Motor neuron (in vitro differentiated cells): ENCODE results near the gene C15orf39. TPM values are rescaled to one million over a fixed set of nuclear protein-coding genes. Genes with fewer than 3 reads are reported as not detected.

Experiments used
- ATAC-seq, 8 experiments: fragments of 200-7000 bp; cut with Tn5 transposase; replicated peaks in 6 of 8; 2 replicates each; pipeline ENCODE4 v1.8.0; 2021; ENCODE audit warnings: mild to moderate bottlenecking in 8 of 8, moderate library complexity in 8 of 8
- H3K27ac ChIP-seq, 2 donors: fragments of 250-450 bp; sonication (Bioruptor Pico); 2 replicates each; pipeline ENCODE4 v1.9.0; 2021; ENCODE audit warnings: antibody characterized with exemption in 2 of 2, mild to moderate bottlenecking in 2 of 2, moderate library complexity in 1 of 2
- H3K4me1 ChIP-seq, 2 donors: fragments of 250-450 bp; sonication (Bioruptor Pico); replicated peaks in 1 of 2; 2 replicates each; pipeline ENCODE4 v1.6.1; 2021; ENCODE audit warnings: antibody characterized with exemption in 2 of 2, mild to moderate bottlenecking in 2 of 2, moderate library complexity in 1 of 2
- H3K4me3 ChIP-seq, 5 donors: fragments of 250-450 bp; sonication (Bioruptor Pico); 2 replicates each; pipeline ENCODE4 v1.9.0; 2021; ENCODE audit warnings: antibody characterized with exemption in 5 of 5, mild to moderate bottlenecking in 5 of 5, moderate library complexity in 4 of 5
- WGBS, 10 experiments: fragments of 450-650 bp; shearing (Covaris generic); methylation state at CpG; one replicate each; pipeline ENCODE4 v1.0.0; 2022; 5-methylcytosine and 5-hydroxymethylcytosine counted together
- in situ Hi-C, 9 experiments: fragments of 400-800 bp; cut with MboI; loops; one replicate each; pipeline ENCODE4 v1.15.0; 2021; ENCODE audit warnings: low sequenced_read_pairs in 9 of 9, low pct_unique_long_range_greater_than_20kb in 2 of 9; ENCODE audit not compliant: unreplicated experiment in 9 of 9
- total RNA-seq, 8 experiments: library from RNA; unstranded; fragments of 300-600 nt; gene quantifications; 2 replicates each; pipeline versions ENCODE4 v1.2.3 to v1.2.4, GENCODE V29; 2022

The C15orf39 gene
- total RNA-seq, 8 experiments from 2014 or later = 2.2 to 11.0 (median 5.8) TPM

- no peak overlapping the region for H3K27ac ChIP-seq
- peak; percentile 51 to 87 (median 78) for ATAC-seq
- no peak overlapping the region for H3K4me3 ChIP-seq
- in situ Hi-C loops = no loop called here
- WGBS, 10 experiments = 15 to 61% (median 32%) methylated on average over 1 to 11 of the region's 53 CpGs; no CpG with 5 or more reads in 4 of the 10 experiments
- peaks cover 37 to 39% of the 10 kb centered on the region in 2 donors for H3K4me1 ChIP-seq
Measured at GRCh38 chr15:75178171-75178937, 23.3 kb upstream of the C15orf39 start.

GRCh38 chr15:75178938-75179745 lies 22.5 kb upstream of the C15orf39 start:
- H3K27ac ChIP-seq = no peak overlapping the region
- 63 to 100% (median 94%) methylated on average over 1 to 11 of the region's 20 CpGs; no CpG with 5 or more reads in 3 of the 10 experiments for WGBS, 10 experiments
- H3K4me3 ChIP-seq = no peak overlapping the region
- H3K4me1 ChIP-seq = peaks cover 37 to 39% of the 10 kb centered on the region in 2 donors
- in situ Hi-C loops = no loop called here
- ATAC-seq = peak in 6 of 8 experiments; percentile 2 to 38 (median 22)

GRCh38 chr15:75179746-75180140 lies 21.9 kb upstream of the C15orf39 start:
- H3K4me3 ChIP-seq = no peak overlapping the region
- 22 to 100% (median 66%) methylated on average over 3 to 4 of the region's 4 CpGs; no CpG with 5 or more reads in 2 of the 10 experiments for WGBS, 10 experiments
- in situ Hi-C loops = no loop called here
- no peak overlapping the region for H3K27ac ChIP-seq
- peaks cover 37 to 39% of the 10 kb centered on the region in 2 donors for H3K4me1 ChIP-seq
- ATAC-seq = peak in 1 of 8 experiments; percentile 23

- Histone ChIP-seq H3K27ac (no peak overlapping the region), H3K4me1 (peaks cover 37 to 39% of the 10 kb centered on the region in 2 donors), H3K4me3 (no peak overlapping the region)
- no peak for ATAC-seq
- WGBS, 10 experiments = 0 to 47% (median 36%) methylated on average over 1 to 5 of the region's 5 CpGs
- in situ Hi-C loops = no loop called here
Measured at GRCh38 chr15:75181780-75182179, 19.9 kb upstream of the C15orf39 start.

GRCh38 chr15:75182187-75183131 lies 19.2 kb upstream of the C15orf39 start:
- Histone ChIP-seq H3K4me3 (no peak overlapping the region), H3K27ac (peak overlapping the region in 1 of 2 donors; percentile 11), H3K4me1 (peaks cover 37 to 39% of the 10 kb centered on the region in 2 donors)
- peak in 5 of 8 experiments; percentile 12 to 27 (median 19) for ATAC-seq
- 12 to 62% (median 35%) methylated on average over 2 to 8 of the region's 12 CpGs; no CpG with 5 or more reads in 2 of the 10 experiments for WGBS, 10 experiments
- in situ Hi-C loops = no loop called here

- WGBS, 10 experiments = 100% methylated on average over 1 to 2 of the region's 5 CpGs; no CpG with 5 or more reads in 8 of the 10 experiments
- peaks cover 17 to 21% of the 10 kb centered on the region in 2 donors for H3K4me1 ChIP-seq
- no peak for ATAC-seq
- in situ Hi-C loops = no loop called here
- no peak overlapping the region for H3K27ac ChIP-seq
- H3K4me3 ChIP-seq = no peak overlapping the region
Measured at GRCh38 chr15:75185271-75186029, 16.2 kb upstream of the C15orf39 start.

- Histone ChIP-seq H3K27ac (no peak overlapping the region), H3K4me3 (no peak overlapping the region), H3K4me1 (peaks cover 13 to 16% of the 10 kb centered on the region in 2 donors)
- WGBS, 10 experiments = 80 to 90% methylated on average over 1 to 2 of the region's 4 CpGs; no CpG with 5 or more reads in 8 of the 10 experiments
- ATAC-seq = no peak
- in situ Hi-C loops = no loop called here
Measured at GRCh38 chr15:75186044-75186443, 15.6 kb upstream of the C15orf39 start.

- Histone ChIP-seq H3K27ac (no peak overlapping the region), H3K4me1 (peaks cover 17 to 18% of the 10 kb centered on the region in 2 donors), H3K4me3 (no peak overlapping the region)
- in situ Hi-C loops = no loop called here
- ATAC-seq = no peak
- WGBS, 10 experiments = 57 to 80% (median 70%) methylated on average over 1 to 2 of the region's 6 CpGs; no CpG with 5 or more reads in 7 of the 10 experiments
Measured at GRCh38 chr15:75188499-75188898, 13.2 kb upstream of the C15orf39 start.

- Histone ChIP-seq H3K27ac (no peak overlapping the region), H3K4me1 (peaks cover 28 to 32% of the 10 kb centered on the region in 2 donors), H3K4me3 (no peak overlapping the region)
- ATAC-seq = peak in 1 of 8 experiments; percentile 36
- 0 to 100% (median 100%) methylated on average over 1 of the region's 2 CpGs; no CpG with 5 or more reads in 7 of the 10 experiments for WGBS, 10 experiments
- in situ Hi-C loops = no loop called here
Measured at GRCh38 chr15:75191235-75191634, 10.4 kb upstream of the C15orf39 start.

GRCh38 chr15:75192307-75192706 lies 9.4 kb upstream of the C15orf39 start:
- H3K4me3 ChIP-seq = no peak overlapping the region
- H3K4me1 ChIP-seq = peaks cover 28 to 35% of the 10 kb centered on the region in 2 donors
- ATAC-seq = no peak
- WGBS, 10 experiments = 40 to 73% (median 60%) methylated on average over 1 to 4 of the region's 4 CpGs; no CpG with 5 or more reads in 6 of the 10 experiments
- H3K27ac ChIP-seq = no peak overlapping the region
- in situ Hi-C loops = no loop called here

- no peak overlapping the region for H3K4me3 ChIP-seq
- in situ Hi-C loops = no loop called here
- no peak overlapping the region for H3K27ac ChIP-seq
- H3K4me1 ChIP-seq = peaks cover 28 to 35% of the 10 kb centered on the region in 2 donors
- peak in 1 of 8 experiments; percentile 9 for ATAC-seq
- WGBS, 10 experiments = 10 to 60% methylated on average over 2 of the region's 3 CpGs; no CpG with 5 or more reads in 8 of the 10 experiments
Measured at GRCh38 chr15:75193272-75193671, 8.4 kb upstream of the C15orf39 start.

GRCh38 chr15:75193976-75194375 lies 7.7 kb upstream of the C15orf39 start:
- H3K4me3 ChIP-seq = no peak overlapping the region
- H3K27ac ChIP-seq = no peak overlapping the region
- in situ Hi-C loops = no loop called here
- WGBS, 10 experiments = 60 to 96% (median 83%) methylated on average over 1 to 3 of the region's 3 CpGs; no CpG with 5 or more reads in 4 of the 10 experiments
- peaks cover 28 to 35% of the 10 kb centered on the region in 2 donors for H3K4me1 ChIP-seq
- ATAC-seq = no peak
